Umbilical cord (tissue), 2 donors: ENCODE measurements around the gene ERP27. TPM values are rescaled to one million over a fixed set of nuclear protein-coding genes. Genes with fewer than 3 reads are reported as not detected.

Source experiments
- DNase-seq: peaks from one replicate; pipeline ENCODE4 v3.0.0-alpha.2; 2015; ENCODE audit warnings: low spot score
- total RNA-seq: library from RNA; depleted of rRNA; stranded (reverse); fragments of >200 nt; gene quantifications from one replicate; pipeline ENCODE4 v1.2.3, GENCODE V29; 2014; ENCODE audit warnings: low replicate concordance; ENCODE audit not compliant: insufficient read depth

ERP27 gene
- total RNA-seq, 1 donor from 2014 or later = 0.24 TPM

GRCh38 chr12:14903386-14904098 lies 34.8 kb downstream of the ERP27 start:
- no peak for DNase-seq

- peak; percentile 50 for DNase-seq
Observed at GRCh38 chr12:14902465-14902864, 35.9 kb downstream of the ERP27 start.

GRCh38 chr12:14901228-14901562 lies 37.1 kb downstream of the ERP27 start:
- no peak for DNase-seq

GRCh38 chr12:14900521-14901227 lies 37.7 kb downstream of the ERP27 start:
- DNase-seq = no peak

- DNase-seq = peak; percentile 98
Observed at GRCh38 chr12:14896521-14897169, 41.7 kb downstream of the ERP27 start.

GRCh38 chr12:14893506-14894250 lies 44.7 kb downstream of the ERP27 start:
- peak; percentile 82 for DNase-seq

GRCh38 chr12:14892726-14893505 lies 45.4 kb downstream of the ERP27 start:
- DNase-seq = peak; percentile 36

GRCh38 chr12:14890701-14891100 lies 47.6 kb downstream of the ERP27 start:
- no peak for DNase-seq

GRCh38 chr12:14886271-14886670 lies 52.1 kb downstream of the ERP27 start:
- DNase-seq = peak; percentile 46

- DNase-seq = peak; percentile 93
Observed at GRCh38 chr12:14885718-14886221, 52.6 kb downstream of the ERP27 start, which contains the start of gene MGP. Gene MGP (minus strand): TSS chr12:14885854. CDS start chr12:14885791, 63 bp downstream.

- peak; percentile 97 for DNase-seq
Observed at GRCh38 chr12:14884458-14884878, 53.9 kb downstream of the ERP27 start.

- DNase-seq = peak; percentile 66
Observed at GRCh38 chr12:14883686-14884085, 54.7 kb downstream of the ERP27 start.

- DNase-seq = no peak
Observed at GRCh38 chr12:14880890-14881453, 57.4 kb downstream of the ERP27 start.

GRCh38 chr12:14879222-14879933 lies 59.0 kb downstream of the ERP27 start:
- no peak for DNase-seq

GRCh38 chr12:14878488-14878887 lies 59.8 kb downstream of the ERP27 start:
- no peak for DNase-seq

- DNase-seq = no peak
Observed at GRCh38 chr12:14876833-14877232, 61.5 kb downstream of the ERP27 start.

GRCh38 chr12:14874882-14875281 lies 63.5 kb downstream of the ERP27 start:
- DNase-seq = no peak

- DNase-seq = no peak
Observed at GRCh38 chr12:14873440-14874185, 64.7 kb downstream of the ERP27 start.

GRCh38 chr12:14871886-14872285 lies 66.5 kb downstream of the ERP27 start:
- no peak for DNase-seq
